ENCODE data around the gene MS4A18.

- no peak for TF ChIP-seq CTCF (IDR thresholded peaks at IDR 0.05)
- no peak for TF ChIP-seq EP300 (IDR thresholded peaks at IDR 0.05)
Measured at GRCh38 chr11:60757231-60757800, 32.8 kb downstream of the MS4A18 start.
